Measurements from ENCODE around the gene FAM20C.

FAM20C gene

GRCh38 chr7:209416-209815 is 17.0 kb downstream of the FAM20C start:
- H3K36me3 ChIP-seq = peaks cover 35 to 88% (median 57%) of the 10 kb centered on the region in 3 donors
- peaks cover 0 to 3% (median 1%) of the 10 kb centered on the region in 4 donors for H3K4me1 ChIP-seq
- H3K27ac ChIP-seq = no peak overlapping the region
- DNase-seq = no peak
- H3K9me3 ChIP-seq = no peaks in the 10 kb centered on the region
- H3K27me3 ChIP-seq = no peaks in the 10 kb centered on the region
- H3K4me3 ChIP-seq = no peak overlapping the region
- TF ChIP-seq CTCF (IDR thresholded peaks at IDR 0.05) = no peak
- intact Hi-C loops (cut with DNase I; ENCODE audit: low total_unique reads) = no loop called here

DNA sequence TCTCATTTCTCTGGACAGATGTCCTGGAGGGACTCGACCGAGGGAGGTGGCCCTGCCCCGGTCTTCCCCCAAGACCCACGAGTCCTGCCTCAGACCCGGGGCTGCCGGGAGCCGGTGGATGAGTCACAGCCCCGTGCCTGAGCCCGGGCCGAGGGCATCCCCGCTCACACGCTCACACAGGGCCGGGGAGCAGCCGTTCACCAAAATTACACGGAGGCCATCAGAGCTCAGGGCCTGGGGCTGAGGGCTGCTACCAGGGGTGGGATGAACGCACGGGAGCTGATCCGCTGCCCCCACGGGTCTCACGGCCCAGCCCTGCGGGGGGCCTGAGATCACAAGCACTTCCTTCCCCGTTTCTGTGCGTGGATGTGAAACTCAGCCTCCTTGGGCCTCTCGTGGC is 17.5 kb downstream of the FAM20C start:
- peaks cover 30 to 88% (median 52%) of the 10 kb centered on the region in 3 donors for H3K36me3 ChIP-seq
- DNase-seq = no peak
- peaks cover 0 to 8% (median 1%) of the 10 kb centered on the region in 4 donors for H3K4me1 ChIP-seq
- H3K27ac ChIP-seq = no peak overlapping the region
- no peak overlapping the region for H3K4me3 ChIP-seq
- no peaks in the 10 kb centered on the region for H3K9me3 ChIP-seq
- no peak for TF ChIP-seq CTCF (IDR thresholded peaks at IDR 0.05)
- intact Hi-C loops (cut with DNase I; ENCODE audit: low total_unique reads) = no loop called here
- H3K27me3 ChIP-seq = no peaks in the 10 kb centered on the region

- H3K4me3 ChIP-seq = no peak overlapping the region
- no peaks in the 10 kb centered on the region for H3K9me3 ChIP-seq
- intact Hi-C loops (cut with DNase I; ENCODE audit: low total_unique reads) = no loop called here
- peaks cover 24 to 83% (median 46%) of the 10 kb centered on the region in 3 donors for H3K36me3 ChIP-seq
- H3K27ac ChIP-seq = no peak overlapping the region
- DNase-seq = no peak
- peaks cover 0 to 9% (median 1%) of the 10 kb centered on the region in 4 donors for H3K4me1 ChIP-seq
- no peaks in the 10 kb centered on the region for H3K27me3 ChIP-seq
- TF ChIP-seq CTCF (IDR thresholded peaks at IDR 0.05) = no peak
Measured at GRCh38 chr7:210401-210925, 18.1 kb downstream of the FAM20C start.

DNA sequence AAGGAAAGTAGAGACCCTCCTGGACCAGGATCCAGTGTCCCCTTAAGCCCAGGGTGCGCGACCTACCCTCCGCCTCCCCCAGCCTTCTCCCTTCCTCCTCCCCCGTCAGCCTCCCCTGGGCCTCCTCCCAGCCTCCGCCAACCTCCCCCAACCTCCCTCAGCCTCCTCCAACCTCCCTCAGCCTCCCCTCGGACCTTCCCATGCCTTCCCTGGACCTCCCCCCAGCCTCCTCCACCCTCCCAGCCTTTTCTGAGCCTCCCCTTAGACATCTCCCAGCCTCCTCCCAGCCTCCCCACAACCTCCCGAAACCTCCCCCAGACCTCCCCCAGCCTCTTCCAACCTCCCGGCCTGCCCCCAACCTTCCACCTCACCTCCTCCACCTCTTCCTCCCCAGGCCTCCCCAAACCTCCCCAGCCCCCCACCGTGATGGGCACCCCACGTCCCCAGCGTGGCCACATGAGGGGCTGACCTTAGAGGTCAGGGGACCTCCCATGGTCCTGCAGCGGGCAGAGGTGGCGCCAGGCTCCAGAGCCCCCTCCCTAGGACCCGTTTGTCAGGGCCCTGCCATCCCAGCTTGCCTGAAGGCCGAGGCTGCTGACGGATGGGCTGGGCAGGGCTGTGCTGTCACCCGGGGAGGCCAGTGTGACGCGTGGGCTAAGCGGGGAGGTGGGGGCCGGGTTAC is 18.8 kb downstream of the FAM20C start:
- H3K4me3 ChIP-seq = no peak overlapping the region
- intact Hi-C loops (cut with DNase I; ENCODE audit: low total_unique reads) = no loop called here
- H3K36me3 ChIP-seq = peaks cover 20 to 76% (median 39%) of the 10 kb centered on the region in 3 donors
- DNase-seq = no peak
- no peak overlapping the region for H3K27ac ChIP-seq
- no peak for TF ChIP-seq CTCF (IDR thresholded peaks at IDR 0.05)
- no peaks in the 10 kb centered on the region for H3K27me3 ChIP-seq
- no peaks in the 10 kb centered on the region for H3K9me3 ChIP-seq
- H3K4me1 ChIP-seq = peaks cover 0 to 9% (median 1%) of the 10 kb centered on the region in 4 donors

DNA sequence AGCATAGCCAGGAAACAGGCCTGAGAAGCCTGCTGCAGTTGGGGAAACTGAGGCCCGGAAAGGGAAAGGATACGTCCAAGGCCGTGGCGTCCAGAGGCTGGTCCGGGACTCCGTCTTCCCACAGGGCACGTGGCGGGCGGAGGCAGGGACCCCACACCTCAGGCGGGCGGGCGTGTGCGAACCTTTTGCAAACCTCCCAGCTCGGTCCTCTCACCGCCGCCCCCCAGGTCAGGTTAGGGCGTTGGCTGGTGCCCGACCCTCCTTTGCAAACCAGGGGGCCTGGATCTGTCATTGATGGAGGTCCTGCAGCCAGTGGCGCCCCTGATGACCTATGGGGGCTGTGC is 19.3 kb downstream of the FAM20C start:
- H3K4me3 ChIP-seq = no peak overlapping the region
- H3K36me3 ChIP-seq = peaks cover 20 to 76% (median 38%) of the 10 kb centered on the region in 3 donors
- no peaks in the 10 kb centered on the region for H3K9me3 ChIP-seq
- DNase-seq = no peak
- H3K27me3 ChIP-seq = no peaks in the 10 kb centered on the region
- intact Hi-C loops (cut with DNase I; ENCODE audit: low total_unique reads) = no loop called here
- H3K27ac ChIP-seq = no peak overlapping the region
- peaks cover 0 to 9% (median 1%) of the 10 kb centered on the region in 4 donors for H3K4me1 ChIP-seq
- TF ChIP-seq CTCF (IDR thresholded peaks at IDR 0.05) = no peak

Data from tibial artery (tissue), 4 donors.